NB4 (cell line): Measurements from ENCODE around the gene ANKRD34A.

Source experiments
- DNase-seq: peaks from one replicate; pipeline ENCODE4 v3.0.0; 2010; ENCODE audit warnings: low read depth
- H3K4me3 ChIP-seq: one replicate; pipeline ENCODE4 v1.5.1; 2011; ENCODE audit warnings: mild to moderate bottlenecking, low read depth, low read length, moderate library complexity
- MYC ChIP-seq: IDR thresholded peaks from 2 replicates; pipeline ENCODE4 v1.6.1; 2011; ENCODE audit warnings: low read depth, low read length
- POLR2A ChIP-seq: IDR thresholded peaks from 2 replicates; pipeline ENCODE4 v1.6.1; 2011; ENCODE audit warnings: mild to moderate bottlenecking; ENCODE audit not compliant: insufficient read length; ENCODE audit errors: extremely low read depth
- TF ChIP-seq, protein P1 (sequence below): IDR thresholded peaks from 2 replicates; pipeline ENCODE4 v1.6.1; 2011; ENCODE audit warnings: low read depth, low read length
- TF ChIP-seq, protein P2 (sequence below): IDR thresholded peaks from one replicate; pipeline ENCODE4 v1.5.1; 2012; ENCODE audit warnings: low read depth, low read length

The ANKRD34A gene

DNA sequence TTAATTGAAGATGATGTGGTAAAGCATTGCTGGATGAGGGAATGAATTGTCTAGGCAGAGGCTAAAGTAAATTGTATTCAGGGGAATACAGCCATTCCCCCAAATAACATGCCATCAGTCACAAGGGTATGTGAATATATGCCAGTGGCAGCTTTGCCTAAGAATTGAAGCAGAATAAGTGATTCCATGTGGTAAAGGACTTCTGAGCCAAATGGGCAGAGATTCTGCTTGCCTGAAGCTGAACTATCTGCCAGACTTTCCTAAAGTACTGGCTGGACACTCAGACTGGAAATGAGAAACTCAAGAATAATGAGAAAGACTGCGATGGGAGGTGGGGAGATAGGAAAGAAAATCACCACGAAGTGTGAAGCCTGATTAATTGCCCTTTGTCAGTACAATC, 8.9 kb downstream of the ANKRD34A start:
- no peak overlapping the region for H3K4me3 ChIP-seq
- no peak for TF ChIP-seq POLR2A
- TF ChIP-seq, protein P1, sequence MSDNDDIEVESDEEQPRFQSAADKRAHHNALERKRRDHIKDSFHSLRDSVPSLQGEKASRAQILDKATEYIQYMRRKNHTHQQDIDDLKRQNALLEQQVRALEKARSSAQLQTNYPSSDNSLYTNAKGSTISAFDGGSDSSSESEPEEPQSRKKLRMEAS = no peak
- TF ChIP-seq, protein P2, sequence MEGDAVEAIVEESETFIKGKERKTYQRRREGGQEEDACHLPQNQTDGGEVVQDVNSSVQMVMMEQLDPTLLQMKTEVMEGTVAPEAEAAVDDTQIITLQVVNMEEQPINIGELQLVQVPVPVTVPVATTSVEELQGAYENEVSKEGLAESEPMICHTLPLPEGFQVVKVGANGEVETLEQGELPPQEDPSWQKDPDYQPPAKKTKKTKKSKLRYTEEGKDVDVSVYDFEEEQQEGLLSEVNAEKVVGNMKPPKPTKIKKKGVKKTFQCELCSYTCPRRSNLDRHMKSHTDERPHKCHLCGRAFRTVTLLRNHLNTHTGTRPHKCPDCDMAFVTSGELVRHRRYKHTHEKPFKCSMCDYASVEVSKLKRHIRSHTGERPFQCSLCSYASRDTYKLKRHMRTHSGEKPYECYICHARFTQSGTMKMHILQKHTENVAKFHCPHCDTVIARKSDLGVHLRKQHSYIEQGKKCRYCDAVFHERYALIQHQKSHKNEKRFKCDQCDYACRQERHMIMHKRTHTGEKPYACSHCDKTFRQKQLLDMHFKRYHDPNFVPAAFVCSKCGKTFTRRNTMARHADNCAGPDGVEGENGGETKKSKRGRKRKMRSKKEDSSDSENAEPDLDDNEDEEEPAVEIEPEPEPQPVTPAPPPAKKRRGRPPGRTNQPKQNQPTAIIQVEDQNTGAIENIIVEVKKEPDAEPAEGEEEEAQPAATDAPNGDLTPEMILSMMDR = no peak
- TF ChIP-seq MYC = no peak
- no peak for DNase-seq

DNA sequence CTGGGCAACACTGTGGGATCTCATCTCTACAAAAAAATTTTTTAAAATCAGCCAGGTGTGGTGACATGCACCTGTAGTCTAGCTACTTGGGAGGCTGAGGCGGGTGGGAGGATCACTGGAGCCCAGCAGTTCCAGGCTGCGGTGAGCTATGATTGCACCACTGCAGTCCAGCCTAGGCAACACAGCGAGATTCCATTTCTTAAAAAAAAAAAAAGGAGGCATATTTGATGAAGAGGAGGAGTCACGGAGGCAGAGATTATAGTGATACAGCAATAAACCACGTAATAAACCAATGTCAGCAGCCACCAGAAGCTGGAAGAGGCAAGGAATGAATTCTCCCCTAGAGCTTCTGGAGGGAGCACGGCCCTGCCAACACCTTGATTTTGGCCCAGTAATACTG, 10.5 kb downstream of the ANKRD34A start:
- DNase-seq = no peak
- TF ChIP-seq, protein P1 = no peak
- TF ChIP-seq POLR2A (no peak), MYC (no peak)
- TF ChIP-seq, protein P2 = no peak
- no peak overlapping the region for H3K4me3 ChIP-seq

DNA sequence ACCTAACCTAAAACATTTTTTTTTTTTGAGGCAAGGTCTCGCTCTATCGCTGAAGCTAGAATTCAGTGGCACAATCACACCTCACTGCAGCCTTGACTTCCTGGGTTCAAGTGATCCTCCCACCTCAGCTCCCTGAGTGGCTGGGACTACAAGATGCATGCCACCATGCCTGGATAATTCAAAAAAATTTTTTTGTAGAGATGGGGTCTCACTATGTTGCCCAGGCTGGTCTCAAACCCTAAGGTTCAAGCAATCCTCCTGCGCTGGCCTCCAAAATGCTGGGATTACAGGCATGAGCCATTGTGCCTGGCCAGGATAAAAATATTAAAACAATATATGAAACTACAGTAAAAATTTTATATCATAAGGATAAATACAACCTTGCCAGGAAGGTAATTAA, 11.5 kb downstream of the ANKRD34A start:
- no peak overlapping the region for H3K4me3 ChIP-seq
- TF ChIP-seq, protein P1 = no peak
- TF ChIP-seq, protein P2 = no peak
- TF ChIP-seq MYC = no peak
- no peak for TF ChIP-seq POLR2A
- no peak for DNase-seq

DNA sequence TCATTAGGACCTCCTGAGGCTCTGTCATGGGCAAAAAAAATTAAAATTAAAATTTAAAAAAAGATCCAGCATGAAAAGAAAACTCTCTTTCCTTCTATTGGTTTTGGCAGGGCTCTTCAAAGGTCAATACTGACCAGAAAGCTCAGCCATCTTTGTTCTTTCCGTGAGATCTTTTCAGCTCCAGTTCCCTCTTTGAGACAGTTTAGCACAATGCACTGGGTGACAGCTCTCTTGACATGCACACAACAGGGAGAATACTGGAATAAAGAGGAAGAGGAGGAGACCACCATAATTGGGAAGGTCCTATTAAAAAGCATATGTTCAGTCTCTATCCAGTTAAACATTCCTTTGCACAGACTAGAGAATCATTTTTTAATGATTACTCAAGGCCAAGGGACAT, 12.8 kb downstream of the ANKRD34A start:
- TF ChIP-seq, protein P2 = no peak
- TF ChIP-seq MYC = no peak
- TF ChIP-seq, protein P1 = no peak
- TF ChIP-seq POLR2A = no peak
- H3K4me3 ChIP-seq = no peak overlapping the region
- DNase-seq = no peak

DNA sequence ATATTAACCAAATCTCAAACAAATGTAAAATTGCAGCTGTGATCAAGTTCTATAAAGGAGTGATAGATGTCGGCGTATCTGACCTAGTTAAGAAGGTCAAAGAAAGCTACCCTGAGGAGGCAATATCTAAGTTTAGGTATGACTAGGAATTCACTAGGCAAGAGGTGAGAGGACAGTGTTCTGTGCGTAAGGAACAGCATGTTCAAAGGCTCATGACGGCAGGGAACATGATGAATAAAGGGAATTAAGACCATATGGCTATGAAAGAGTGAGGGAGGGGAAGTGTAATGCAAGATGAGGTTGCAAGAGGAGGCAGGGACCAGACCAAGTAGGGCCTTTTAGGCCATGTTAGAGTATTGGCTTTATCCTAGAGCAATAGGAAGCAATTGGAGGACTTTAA, 15.2 kb downstream of the ANKRD34A start:
- TF ChIP-seq, protein P1 = no peak
- no peak overlapping the region for H3K4me3 ChIP-seq
- no peak for DNase-seq

DNA sequence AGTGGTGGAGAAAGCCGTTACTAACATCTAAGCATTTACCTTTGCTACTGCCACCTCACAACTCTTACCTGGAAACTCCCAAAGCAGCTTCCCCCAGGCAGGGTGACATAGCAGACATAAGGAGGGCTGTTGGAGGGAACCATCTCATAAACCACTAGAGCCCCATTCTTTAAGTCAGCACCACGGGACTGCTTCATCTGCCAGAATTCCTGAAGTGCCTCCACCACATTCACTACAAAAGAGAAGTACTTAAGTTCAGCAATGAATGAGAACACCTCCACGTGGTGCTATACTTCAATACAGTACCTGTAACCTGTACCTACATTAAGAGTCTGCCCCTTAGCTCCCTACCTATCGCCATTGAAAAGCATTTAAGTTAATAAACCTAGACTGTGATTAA, 16.8 kb downstream of the ANKRD34A start:
- TF ChIP-seq POLR2A = no peak
- TF ChIP-seq, protein P1 = no peak
- no peak for DNase-seq
- H3K4me3 ChIP-seq = no peak overlapping the region

DNA sequence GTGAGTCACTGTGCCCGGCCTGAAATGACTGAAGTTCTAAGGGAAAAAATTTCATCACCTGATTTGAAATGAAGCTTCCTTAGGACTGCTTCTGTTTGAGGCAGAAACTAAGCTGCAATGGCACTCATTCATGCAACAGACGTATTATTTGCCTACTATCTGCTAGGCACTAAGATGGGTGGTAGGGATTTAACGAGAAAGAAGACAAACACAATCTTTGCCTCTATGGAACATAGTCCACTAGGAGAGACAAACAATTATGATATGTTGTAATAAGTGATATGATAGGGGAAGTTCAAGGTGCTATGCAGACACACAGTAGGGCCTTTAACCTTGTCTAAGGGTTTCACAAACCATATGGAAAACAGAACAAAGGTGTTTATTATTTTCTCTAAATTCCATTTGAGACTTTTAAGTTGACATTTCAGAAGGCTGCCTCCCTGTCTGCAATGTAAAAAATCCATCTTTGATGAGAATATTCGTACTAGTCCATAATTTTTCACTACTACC, 17.8 kb downstream of the ANKRD34A start:
- no peak for DNase-seq
- no peak overlapping the region for H3K4me3 ChIP-seq
- TF ChIP-seq POLR2A (no peak), MYC (no peak)
- TF ChIP-seq, protein P2 = no peak
